OCI-M2 (cell line): ENCODE measurements around the gene VAMP1.
"Not testable (repeated sequence)": the region's sequence is repeated elsewhere in the genome, so short reads cannot be mapped to it uniquely, and the experiment has no call there.

ENCODE experiments used
- DNase-seq: peaks from one replicate; lab custom pipeline; 2025; ENCODE audit not compliant: unreplicated experiment; lab: John Stamatoyannopoulos, UW

The VAMP1 gene

GRCh38 chr12:6469609-6470374 lies 685 bp downstream of the VAMP1 start:
- no peak for DNase-seq

GRCh38 chr12:6469092-6469491 lies 1.4 kb downstream of the VAMP1 start:
- no peak for DNase-seq

GRCh38 chr12:6468283-6468575 lies 2.2 kb downstream of the VAMP1 start:
- no peak for DNase-seq

GRCh38 chr12:6467571-6468282 lies 2.8 kb downstream of the VAMP1 start:
- not testable (repeated sequence) for DNase-seq

GRCh38 chr12:6466751-6467150 lies 3.7 kb downstream of the VAMP1 start:
- not testable (repeated sequence) for DNase-seq

- DNase-seq: no peak
These were observed 4.3 kb downstream of the VAMP1 start for GRCh38 chr12:6466184-6466573.

GRCh38 chr12:6465467-6466183 lies 4.9 kb downstream of the VAMP1 start:
- DNase-seq: no peak

- DNase-seq: no peak
These were observed 5.9 kb downstream of the VAMP1 start for GRCh38 chr12:6464531-6464930.

GRCh38 chr12:6463858-6464257 lies 6.6 kb downstream of the VAMP1 start:
- no peak for DNase-seq

- DNase-seq: no peak
These were observed 7.3 kb downstream of the VAMP1 start for GRCh38 chr12:6463216-6463615.

GRCh38 chr12:6462234-6462995 lies 8.1 kb downstream of the VAMP1 start:
- no peak for DNase-seq

GRCh38 chr12:6461401-6462233 lies 8.9 kb downstream of the VAMP1 start:
- no peak for DNase-seq

- DNase-seq: no peak
These were observed 9.6 kb downstream of the VAMP1 start for GRCh38 chr12:6460751-6461371.

GRCh38 chr12:6459004-6459337 lies 11.5 kb downstream of the VAMP1 start:
- no peak for DNase-seq

- no peak for DNase-seq
These were observed 12.0 kb downstream of the VAMP1 start for GRCh38 chr12:6458281-6459003.

- DNase-seq: no peak
These were observed 13.1 kb downstream of the VAMP1 start for GRCh38 chr12:6457220-6457945.

GRCh38 chr12:6452944-6453630 lies 17.4 kb downstream of the VAMP1 start:
- no peak for DNase-seq

GRCh38 chr12:6452245-6452943 lies 18.1 kb downstream of the VAMP1 start:
- DNase-seq: no peak
